ENCODE data around the gene CACNB2. TPM values are rescaled to one million over a fixed set of nuclear protein-coding genes. Genes with fewer than 3 reads are reported as not detected.
"Not testable (repeated sequence)": the region's sequence is repeated elsewhere in the genome, so short reads cannot be mapped to it uniquely, and the experiment has no call there.

CACNB2 gene
- polyA plus RNA-seq, 2 donors: 3.8 to 5.1 TPM

- 96 to 99% methylated on average over 8 of the region's 8 CpGs for WGBS, 2 donors
- no peaks in the 10 kb centered on the region for H3K4me1 ChIP-seq (ENCODE audit: control insufficient read depth in 2 of 2, insufficient read depth in 2 of 2, low read length in 1 of 2)
- no peak overlapping the region for H3K27ac ChIP-seq (ENCODE audit: low read depth in 2 of 2, low read length in 1 of 2)
- H3K4me3 ChIP-seq (ENCODE audit: low read depth in 1 of 2, low read length in 2 of 2): no peak overlapping the region
- no peaks in the 10 kb centered on the region for H3K27me3 ChIP-seq (ENCODE audit: control insufficient read depth in 1 of 2, insufficient read depth in 2 of 2, low read length in 2 of 2)
- H3K36me3 ChIP-seq (ENCODE audit: control insufficient read depth in 2 of 2, insufficient read depth in 2 of 2, low read length in 1 of 2): peaks cover 0 to 3% of the 10 kb centered on the region in 2 donors
- no peaks in the 10 kb centered on the region for H3K9me3 ChIP-seq (ENCODE audit: control insufficient read depth in 2 of 2, insufficient read depth in 1 of 2, low read depth in 1 of 2, low read length in 1 of 2)
Measured at GRCh38 chr10:18561861-18562551, 421.8 kb downstream of the CACNB2 start.

- Histone ChIP-seq H3K4me3 (ENCODE audit: low read depth in 1 of 2, low read length in 2 of 2) (no peak overlapping the region), H3K9me3 (ENCODE audit: control insufficient read depth in 2 of 2, insufficient read depth in 1 of 2, low read depth in 1 of 2, low read length in 1 of 2) (no peaks in the 10 kb centered on the region), H3K4me1 (ENCODE audit: control insufficient read depth in 2 of 2, insufficient read depth in 2 of 2, low read length in 1 of 2) (no peaks in the 10 kb centered on the region), H3K27ac (ENCODE audit: low read depth in 2 of 2, low read length in 1 of 2) (no peak overlapping the region), H3K36me3 (ENCODE audit: control insufficient read depth in 2 of 2, insufficient read depth in 2 of 2, low read length in 1 of 2) (no peaks in the 10 kb centered on the region), H3K27me3 (ENCODE audit: control insufficient read depth in 1 of 2, insufficient read depth in 2 of 2, low read length in 2 of 2) (no peaks in the 10 kb centered on the region)
- WGBS, 2 donors: 95 to 98% methylated on average over 6 of the region's 6 CpGs
Measured at GRCh38 chr10:18563003-18563726, 422.9 kb downstream of the CACNB2 start.

GRCh38 chr10:18565006-18565405, 424.8 kb downstream of the CACNB2 start:
- Histone ChIP-seq H3K27me3 (ENCODE audit: control insufficient read depth in 1 of 2, insufficient read depth in 2 of 2, low read length in 2 of 2) (no peaks in the 10 kb centered on the region), H3K9me3 (ENCODE audit: control insufficient read depth in 2 of 2, insufficient read depth in 1 of 2, low read depth in 1 of 2, low read length in 1 of 2) (no peaks in the 10 kb centered on the region), H3K36me3 (ENCODE audit: control insufficient read depth in 2 of 2, insufficient read depth in 2 of 2, low read length in 1 of 2) (no peaks in the 10 kb centered on the region), H3K4me1 (ENCODE audit: control insufficient read depth in 2 of 2, insufficient read depth in 2 of 2, low read length in 1 of 2) (no peaks in the 10 kb centered on the region), H3K27ac (ENCODE audit: low read depth in 2 of 2, low read length in 1 of 2) (no peak overlapping the region), H3K4me3 (ENCODE audit: low read depth in 1 of 2, low read length in 2 of 2) (no peak overlapping the region)
- WGBS, 2 donors: 97 to 98% methylated on average over 5 of the region's 5 CpGs

- H3K27ac ChIP-seq (ENCODE audit: low read depth in 2 of 2, low read length in 1 of 2): no peak overlapping the region
- no peaks in the 10 kb centered on the region for H3K4me1 ChIP-seq (ENCODE audit: control insufficient read depth in 2 of 2, insufficient read depth in 2 of 2, low read length in 1 of 2)
- H3K27me3 ChIP-seq (ENCODE audit: control insufficient read depth in 1 of 2, insufficient read depth in 2 of 2, low read length in 2 of 2): no peaks in the 10 kb centered on the region
- H3K9me3 ChIP-seq (ENCODE audit: control insufficient read depth in 2 of 2, insufficient read depth in 1 of 2, low read depth in 1 of 2, low read length in 1 of 2): no peaks in the 10 kb centered on the region
- H3K4me3 ChIP-seq (ENCODE audit: low read depth in 1 of 2, low read length in 2 of 2): no peak overlapping the region
- no peaks in the 10 kb centered on the region for H3K36me3 ChIP-seq (ENCODE audit: control insufficient read depth in 2 of 2, insufficient read depth in 2 of 2, low read length in 1 of 2)
- 82 to 99% methylated on average over 4 of the region's 4 CpGs for WGBS, 2 donors
Measured at GRCh38 chr10:18566177-18566576, 426.0 kb downstream of the CACNB2 start.

GRCh38 chr10:18567343-18567856, 427.2 kb downstream of the CACNB2 start:
- Histone ChIP-seq H3K27ac (ENCODE audit: low read depth in 2 of 2, low read length in 1 of 2) (no peak overlapping the region), H3K9me3 (ENCODE audit: control insufficient read depth in 2 of 2, insufficient read depth in 1 of 2, low read depth in 1 of 2, low read length in 1 of 2) (no peaks in the 10 kb centered on the region), H3K27me3 (ENCODE audit: control insufficient read depth in 1 of 2, insufficient read depth in 2 of 2, low read length in 2 of 2) (no peaks in the 10 kb centered on the region), H3K4me1 (ENCODE audit: control insufficient read depth in 2 of 2, insufficient read depth in 2 of 2, low read length in 1 of 2) (no peaks in the 10 kb centered on the region), H3K36me3 (ENCODE audit: control insufficient read depth in 2 of 2, insufficient read depth in 2 of 2, low read length in 1 of 2) (no peaks in the 10 kb centered on the region), H3K4me3 (ENCODE audit: low read depth in 1 of 2, low read length in 2 of 2) (no peak overlapping the region)
- 98 to 100% methylated on average over 3 of the region's 3 CpGs for WGBS, 2 donors

DNA sequence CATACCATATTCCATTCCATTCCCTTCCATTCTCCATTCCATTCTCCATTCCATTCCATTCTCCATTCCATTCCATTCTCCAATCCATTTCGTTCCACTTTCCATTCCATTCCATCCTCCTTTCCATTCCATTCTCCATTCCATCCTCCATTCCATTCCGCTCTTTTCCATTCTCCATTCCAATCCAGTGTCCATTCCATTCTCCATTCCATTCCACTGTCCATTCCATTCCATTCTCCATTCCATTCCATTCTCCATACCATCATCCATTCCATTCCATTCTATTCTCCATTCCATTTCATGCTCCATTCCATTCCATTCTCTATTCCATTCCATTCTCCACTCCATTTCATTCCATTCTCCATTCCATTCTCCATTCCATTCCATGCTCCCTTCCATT, 430.2 kb downstream of the CACNB2 start:
- 97 to 99% methylated on average over 2 of the region's 2 CpGs for WGBS, 2 donors
- not testable (repeated sequence) for H3K36me3 ChIP-seq (ENCODE audit: control insufficient read depth in 2 of 2, insufficient read depth in 2 of 2, low read length in 1 of 2); H3K27me3 ChIP-seq (ENCODE audit: control insufficient read depth in 1 of 2, insufficient read depth in 2 of 2, low read length in 2 of 2); H3K4me1 ChIP-seq (ENCODE audit: control insufficient read depth in 2 of 2, insufficient read depth in 2 of 2, low read length in 1 of 2); H3K9me3 ChIP-seq (ENCODE audit: control insufficient read depth in 2 of 2, insufficient read depth in 1 of 2, low read depth in 1 of 2, low read length in 1 of 2); H3K4me3 ChIP-seq (ENCODE audit: low read depth in 1 of 2, low read length in 2 of 2); H3K27ac ChIP-seq (ENCODE audit: low read depth in 2 of 2, low read length in 1 of 2)

- H3K9me3 ChIP-seq (ENCODE audit: control insufficient read depth in 2 of 2, insufficient read depth in 1 of 2, low read depth in 1 of 2, low read length in 1 of 2): no peaks in the 10 kb centered on the region
- no peaks in the 10 kb centered on the region for H3K4me1 ChIP-seq (ENCODE audit: control insufficient read depth in 2 of 2, insufficient read depth in 2 of 2, low read length in 1 of 2)
- H3K27me3 ChIP-seq (ENCODE audit: control insufficient read depth in 1 of 2, insufficient read depth in 2 of 2, low read length in 2 of 2): no peaks in the 10 kb centered on the region
- no peak overlapping the region for H3K27ac ChIP-seq (ENCODE audit: low read depth in 2 of 2, low read length in 1 of 2)
- H3K36me3 ChIP-seq (ENCODE audit: control insufficient read depth in 2 of 2, insufficient read depth in 2 of 2, low read length in 1 of 2): no peaks in the 10 kb centered on the region
- H3K4me3 ChIP-seq (ENCODE audit: low read depth in 1 of 2, low read length in 2 of 2): no peak overlapping the region
Measured at GRCh38 chr10:18571076-18571475, 430.9 kb downstream of the CACNB2 start.

- Histone ChIP-seq H3K4me3 (ENCODE audit: low read depth in 1 of 2, low read length in 2 of 2) (no peak overlapping the region), H3K27me3 (ENCODE audit: control insufficient read depth in 1 of 2, insufficient read depth in 2 of 2, low read length in 2 of 2) (no peaks in the 10 kb centered on the region)
Measured at GRCh38 chr10:18571780-18572179, 431.6 kb downstream of the CACNB2 start.

GRCh38 chr10:18572959-18573561, 432.8 kb downstream of the CACNB2 start:
- no peak overlapping the region for H3K4me3 ChIP-seq (ENCODE audit: low read depth in 1 of 2, low read length in 2 of 2)
- no peaks in the 10 kb centered on the region for H3K4me1 ChIP-seq (ENCODE audit: control insufficient read depth in 2 of 2, insufficient read depth in 2 of 2, low read length in 1 of 2)
- no peaks in the 10 kb centered on the region for H3K27me3 ChIP-seq (ENCODE audit: control insufficient read depth in 1 of 2, insufficient read depth in 2 of 2, low read length in 2 of 2)
- no peak overlapping the region for H3K27ac ChIP-seq (ENCODE audit: low read depth in 2 of 2, low read length in 1 of 2)
- WGBS, 2 donors: 88 to 90% methylated on average over 8 of the region's 8 CpGs
- peaks cover 0 to 2% of the 10 kb centered on the region in 2 donors for H3K9me3 ChIP-seq (ENCODE audit: control insufficient read depth in 2 of 2, insufficient read depth in 1 of 2, low read depth in 1 of 2, low read length in 1 of 2)
- no peaks in the 10 kb centered on the region for H3K36me3 ChIP-seq (ENCODE audit: control insufficient read depth in 2 of 2, insufficient read depth in 2 of 2, low read length in 1 of 2)

More at GRCh38 chr10:18571780-18572179, 431.6 kb downstream of the CACNB2 start:
- no peaks in the 10 kb centered on the region for H3K9me3 ChIP-seq (ENCODE audit: control insufficient read depth in 2 of 2, insufficient read depth in 1 of 2, low read depth in 1 of 2, low read length in 1 of 2)
- H3K36me3 ChIP-seq (ENCODE audit: control insufficient read depth in 2 of 2, insufficient read depth in 2 of 2, low read length in 1 of 2): no peaks in the 10 kb centered on the region
- no peaks in the 10 kb centered on the region for H3K4me1 ChIP-seq (ENCODE audit: control insufficient read depth in 2 of 2, insufficient read depth in 2 of 2, low read length in 1 of 2)
- WGBS, 2 donors: 98% methylated on average over 1 of the region's 1 CpG
- no peak overlapping the region for H3K27ac ChIP-seq (ENCODE audit: low read depth in 2 of 2, low read length in 1 of 2)

All from esophagus (tissue), 2 donors.